ENCODE results near the gene WDR83.
"Not testable (repeated sequence)": the region's sequence is repeated elsewhere in the genome, so short reads cannot be mapped to it uniquely, and the experiment has no call there.

Gene WDR83

DNA sequence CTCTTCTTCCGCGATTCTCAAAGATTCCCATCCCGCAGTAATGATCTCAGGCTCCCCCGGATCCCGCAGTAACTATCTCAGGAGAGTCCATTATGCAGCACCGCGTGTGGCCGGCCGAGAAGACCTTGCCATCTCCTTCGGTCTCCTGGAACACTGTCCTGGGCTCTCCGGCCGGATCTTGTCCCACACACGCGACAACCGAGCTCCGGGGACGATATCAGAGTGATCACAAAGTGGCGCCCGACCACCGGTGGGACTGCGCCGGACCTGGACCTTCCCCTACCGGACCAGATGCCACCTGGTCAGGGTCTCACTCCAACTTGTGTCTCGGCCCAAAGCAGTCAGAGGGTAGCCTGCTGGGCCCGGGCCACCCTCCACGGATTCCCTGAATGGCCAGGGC lies 24.1 kb upstream of the WDR83 start:
- no peak for ATAC-seq (replicated peaks)

DNA sequence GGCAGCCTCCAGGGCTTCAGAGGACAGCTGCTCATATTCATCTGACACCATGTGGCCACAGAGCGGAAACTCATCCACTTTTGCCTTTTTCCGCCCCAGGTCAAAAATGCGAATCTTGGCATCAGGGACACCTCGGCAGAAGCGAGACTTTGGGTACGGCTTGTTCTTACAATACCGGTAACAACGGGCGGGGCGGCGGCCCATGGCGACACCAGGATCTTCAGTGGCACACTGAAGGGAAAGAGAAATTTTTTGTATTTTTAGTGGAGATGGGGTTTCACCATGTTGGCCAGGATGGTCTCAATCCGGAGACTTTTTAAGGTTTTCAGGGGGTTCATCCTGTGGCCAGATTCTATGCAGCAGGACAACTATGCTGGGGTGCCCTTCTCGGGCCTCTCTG lies 22.9 kb upstream of the WDR83 start:
- H3K36me3 Mint-ChIP-seq (ENCODE audit: insufficient read depth); H3K4me1 Mint-ChIP-seq (ENCODE audit: low read depth in 2 of 2); H3K4me3 Mint-ChIP-seq; DNase-seq; H3K9me3 Mint-ChIP-seq; ATAC-seq (replicated peaks); H3K27me3 Mint-ChIP-seq; H3K27ac Mint-ChIP-seq: not testable (repeated sequence)

More for the DNA sequence above, 24.1 kb upstream of the WDR83 start:
- H3K4me1 Mint-ChIP-seq (ENCODE audit: low read depth in 2 of 2), result peaks cover 6 to 8% of the 10 kb centered on the region in 2 donors
- DNase-seq, result no peak
- peak overlapping the region in 1 of 2 donors; percentile 10 for H3K4me3 Mint-ChIP-seq
- H3K27me3 Mint-ChIP-seq, result no peaks in the 10 kb centered on the region
- H3K27ac Mint-ChIP-seq, result no peak overlapping the region
- H3K36me3 Mint-ChIP-seq (ENCODE audit: insufficient read depth), result peaks cover 5% of the 10 kb centered on the region
- H3K9me3 Mint-ChIP-seq, result no peaks in the 10 kb centered on the region

DNA sequence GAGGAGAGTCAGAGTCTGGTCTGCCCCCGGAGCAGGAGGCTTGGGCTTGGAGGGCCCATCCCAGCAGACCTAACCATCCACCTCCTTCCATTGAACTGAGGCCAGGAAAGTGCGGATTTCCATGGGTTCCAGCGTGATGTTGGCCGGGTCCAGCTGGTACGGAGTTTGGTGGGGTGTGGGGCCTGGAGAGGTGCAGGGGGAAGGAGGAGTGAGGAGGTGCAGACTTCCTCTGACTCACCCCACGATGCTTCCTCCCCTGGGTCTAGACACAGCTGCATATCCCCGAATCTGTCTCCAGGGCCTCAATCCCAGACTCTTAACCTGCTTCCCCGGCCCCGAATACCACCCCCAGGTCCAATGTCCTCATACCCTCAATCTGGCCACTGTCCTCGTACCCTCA lies 20.1 kb upstream of the WDR83 start:
- Mint-ChIP-seq H3K27ac (peak overlapping the region in 1 of 2 donors; percentile 32), H3K36me3 (ENCODE audit: insufficient read depth) (peaks cover 12% of the 10 kb centered on the region), H3K4me3 (no peak overlapping the region), H3K4me1 (ENCODE audit: low read depth in 2 of 2) (peaks cover 0 to 2% of the 10 kb centered on the region in 2 donors), H3K9me3 (no peaks in the 10 kb centered on the region), H3K27me3 (no peaks in the 10 kb centered on the region)
- DNase-seq (no peak), ATAC-seq (replicated peaks) (no peak)

DNA sequence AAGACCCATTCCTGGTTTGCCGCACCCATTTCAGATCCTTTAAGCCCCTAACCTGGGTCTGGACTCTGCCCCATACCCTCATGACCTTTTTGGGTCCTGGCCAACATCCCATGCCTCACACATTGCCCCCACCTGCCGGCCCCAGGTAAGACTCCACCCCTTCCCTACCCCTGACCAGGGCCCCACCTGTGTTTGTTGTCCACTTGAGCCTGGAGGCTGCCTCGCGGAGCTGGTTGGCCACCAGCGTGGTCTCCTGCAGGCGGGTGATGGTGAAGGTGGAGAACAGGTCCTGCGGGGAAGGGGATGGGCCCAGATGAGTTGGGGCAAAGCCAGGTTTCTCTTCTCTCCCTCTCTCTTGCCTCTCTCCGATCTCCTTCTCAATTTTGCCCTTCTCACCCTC lies 19.6 kb upstream of the WDR83 start:
- Mint-ChIP-seq H3K27ac (peak overlapping the region in 1 of 2 donors; percentile 38), H3K9me3 (no peaks in the 10 kb centered on the region), H3K4me3 (no peak overlapping the region), H3K27me3 (no peaks in the 10 kb centered on the region), H3K36me3 (ENCODE audit: insufficient read depth) (peaks cover 17% of the 10 kb centered on the region), H3K4me1 (ENCODE audit: low read depth in 2 of 2) (peaks cover 0 to 2% of the 10 kb centered on the region in 2 donors)
- no peak for DNase-seq
- ATAC-seq (replicated peaks), result no peak

DNA sequence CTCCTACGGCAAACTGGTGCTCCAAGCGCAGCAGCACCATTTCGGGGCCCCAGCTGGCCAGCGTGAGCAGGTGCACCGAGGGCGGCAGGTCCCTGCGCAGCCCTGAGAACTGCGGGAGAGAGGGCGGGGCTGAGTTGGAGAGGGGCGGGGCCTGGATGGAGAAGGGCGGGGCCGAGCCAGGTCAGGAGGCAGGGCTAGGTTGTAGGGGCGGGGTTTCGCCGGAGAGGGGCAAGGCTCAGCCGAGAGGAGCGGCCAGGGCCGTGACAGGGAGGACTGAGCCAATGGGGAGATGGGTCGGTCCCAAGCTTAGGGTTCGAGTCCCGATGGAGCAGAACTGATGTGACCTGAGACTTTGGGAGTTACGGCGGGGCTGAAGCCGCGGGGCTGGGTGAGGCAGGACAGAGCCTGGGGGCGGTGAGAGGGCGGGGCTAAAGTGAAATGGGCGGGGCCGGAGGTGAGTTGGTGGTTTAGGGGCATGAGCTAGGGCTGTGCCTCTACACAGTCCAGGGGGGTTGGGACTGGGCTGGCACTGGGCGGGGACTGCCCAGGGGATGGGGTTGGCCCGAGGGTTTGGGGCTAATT lies 19.0 kb upstream of the WDR83 start:
- DNase-seq, result no peak
- H3K36me3 Mint-ChIP-seq (ENCODE audit: insufficient read depth), result peaks cover 22% of the 10 kb centered on the region
- ATAC-seq (replicated peaks), result peak; percentile 70
- H3K27ac Mint-ChIP-seq, result peak overlapping the region in 1 of 2 donors; percentile 38
- no peak overlapping the region for H3K4me3 Mint-ChIP-seq
- H3K27me3 Mint-ChIP-seq, result no peaks in the 10 kb centered on the region
- H3K4me1 Mint-ChIP-seq (ENCODE audit: low read depth in 2 of 2), result peaks cover 0 to 2% of the 10 kb centered on the region in 2 donors
- H3K9me3 Mint-ChIP-seq, result no peaks in the 10 kb centered on the region

DNA sequence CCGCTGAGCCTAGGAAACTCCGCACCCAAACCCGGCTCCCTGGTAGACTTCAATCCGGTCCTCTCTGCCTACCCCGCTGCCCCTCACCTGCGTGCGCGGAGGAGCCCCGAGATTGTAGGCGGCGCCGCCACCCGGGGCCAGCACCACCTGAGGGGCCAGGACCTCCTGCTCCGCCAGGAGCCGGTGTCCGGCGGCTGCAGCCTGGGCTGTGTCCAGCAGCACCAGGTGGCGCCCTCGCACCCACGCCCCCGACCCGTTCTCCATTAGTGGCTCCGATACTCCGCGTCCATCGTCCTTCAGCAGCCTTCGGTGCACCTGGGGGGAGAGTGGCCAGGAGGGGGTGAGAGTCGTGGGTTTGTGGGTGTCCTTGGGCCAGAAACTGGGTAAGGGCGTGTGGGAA lies 18.5 kb upstream of the WDR83 start:
- Mint-ChIP-seq H3K27ac (no peak overlapping the region), H3K9me3 (no peaks in the 10 kb centered on the region), H3K27me3 (no peaks in the 10 kb centered on the region), H3K4me3 (no peak overlapping the region), H3K36me3 (ENCODE audit: insufficient read depth) (peaks cover 26% of the 10 kb centered on the region), H3K4me1 (ENCODE audit: low read depth in 2 of 2) (peaks cover 0 to 2% of the 10 kb centered on the region in 2 donors)
- ATAC-seq (replicated peaks) (no peak), DNase-seq (no peak)

DNA sequence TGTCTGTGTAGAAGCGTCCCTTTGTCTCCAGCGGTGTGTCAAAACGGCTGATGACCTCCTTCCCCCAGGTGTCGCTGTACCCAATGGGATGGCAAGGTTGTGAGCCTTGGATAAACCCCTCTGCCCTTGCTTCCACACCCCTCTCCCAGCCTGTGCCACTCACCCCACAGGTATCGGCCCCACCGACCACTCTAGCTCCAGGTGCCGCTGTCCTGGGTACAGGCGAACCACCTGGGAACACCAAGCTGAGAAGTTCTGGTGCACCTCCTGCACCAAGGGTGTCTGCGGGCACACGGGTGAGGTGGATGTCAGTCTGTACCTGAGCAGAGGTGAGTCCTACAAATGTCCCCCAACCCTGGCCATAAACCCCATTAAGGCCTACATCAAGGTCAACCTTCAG lies 16.7 kb upstream of the WDR83 start:
- no peaks in the 10 kb centered on the region for H3K9me3 Mint-ChIP-seq
- H3K4me1 Mint-ChIP-seq (ENCODE audit: low read depth in 2 of 2), result peaks cover 0 to 2% of the 10 kb centered on the region in 2 donors
- DNase-seq (no peak), ATAC-seq (replicated peaks) (no peak)
- peaks cover 36% of the 10 kb centered on the region for H3K36me3 Mint-ChIP-seq (ENCODE audit: insufficient read depth)
- H3K27me3 Mint-ChIP-seq, result no peaks in the 10 kb centered on the region
- H3K27ac Mint-ChIP-seq, result no peak overlapping the region
- H3K4me3 Mint-ChIP-seq, result no peak overlapping the region

DNA sequence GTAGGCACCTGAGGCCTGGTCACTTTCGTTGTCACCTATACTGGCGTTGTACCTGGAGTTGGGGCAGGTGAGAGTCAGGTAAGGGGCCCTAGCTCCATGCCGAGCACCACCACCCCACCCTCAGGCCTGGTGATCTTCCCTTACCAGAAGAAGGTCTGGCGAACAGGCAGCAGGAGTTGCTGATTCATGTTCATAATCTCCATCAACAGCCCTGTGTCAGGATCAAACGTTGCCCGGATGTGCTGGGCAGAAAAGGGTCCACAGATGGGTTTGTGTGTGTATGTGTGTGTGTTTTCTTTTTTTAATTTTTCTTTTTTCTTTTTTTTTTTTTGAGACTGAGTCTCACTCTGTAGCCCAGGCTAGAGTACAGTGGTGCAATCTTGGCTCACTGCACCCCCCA lies 14.4 kb upstream of the WDR83 start:
- Mint-ChIP-seq H3K36me3 (ENCODE audit: insufficient read depth) (peaks cover 58% of the 10 kb centered on the region), H3K9me3 (no peaks in the 10 kb centered on the region), H3K27me3 (no peaks in the 10 kb centered on the region), H3K4me1 (ENCODE audit: low read depth in 2 of 2) (peaks cover 0 to 6% of the 10 kb centered on the region in 2 donors), H3K27ac (no peak overlapping the region), H3K4me3 (no peak overlapping the region)
- no peak for ATAC-seq (replicated peaks)
- no peak for DNase-seq

DNA sequence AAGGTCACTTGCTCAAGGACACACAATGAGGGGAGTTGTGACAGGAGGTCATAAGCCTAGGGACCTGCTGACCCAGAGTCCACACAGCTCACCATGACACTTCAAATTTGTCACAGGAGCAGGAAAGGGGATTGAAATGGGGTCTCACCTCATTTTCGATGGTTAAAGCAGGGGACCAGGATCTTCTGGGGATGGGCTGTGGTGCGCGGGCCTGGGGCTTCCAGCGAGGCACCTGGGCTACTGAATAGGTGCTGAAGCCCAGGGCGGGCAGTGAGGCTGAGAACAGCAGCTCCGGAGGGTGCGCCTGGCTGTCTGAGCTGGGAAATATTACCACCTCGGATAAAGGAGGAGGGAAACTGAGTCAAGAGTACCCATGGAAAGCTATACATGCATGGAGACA lies 11.1 kb upstream of the WDR83 start:
- DNase-seq (no peak), ATAC-seq (replicated peaks) (no peak)
- H3K4me3 Mint-ChIP-seq, result no peak overlapping the region
- H3K27ac Mint-ChIP-seq, result peak overlapping the region; percentile 10 to 26
- peaks cover 0 to 4% of the 10 kb centered on the region in 2 donors for H3K4me1 Mint-ChIP-seq (ENCODE audit: low read depth in 2 of 2)
- no peaks in the 10 kb centered on the region for H3K27me3 Mint-ChIP-seq
- peaks cover 75% of the 10 kb centered on the region for H3K36me3 Mint-ChIP-seq (ENCODE audit: insufficient read depth)
- no peaks in the 10 kb centered on the region for H3K9me3 Mint-ChIP-seq

DNA sequence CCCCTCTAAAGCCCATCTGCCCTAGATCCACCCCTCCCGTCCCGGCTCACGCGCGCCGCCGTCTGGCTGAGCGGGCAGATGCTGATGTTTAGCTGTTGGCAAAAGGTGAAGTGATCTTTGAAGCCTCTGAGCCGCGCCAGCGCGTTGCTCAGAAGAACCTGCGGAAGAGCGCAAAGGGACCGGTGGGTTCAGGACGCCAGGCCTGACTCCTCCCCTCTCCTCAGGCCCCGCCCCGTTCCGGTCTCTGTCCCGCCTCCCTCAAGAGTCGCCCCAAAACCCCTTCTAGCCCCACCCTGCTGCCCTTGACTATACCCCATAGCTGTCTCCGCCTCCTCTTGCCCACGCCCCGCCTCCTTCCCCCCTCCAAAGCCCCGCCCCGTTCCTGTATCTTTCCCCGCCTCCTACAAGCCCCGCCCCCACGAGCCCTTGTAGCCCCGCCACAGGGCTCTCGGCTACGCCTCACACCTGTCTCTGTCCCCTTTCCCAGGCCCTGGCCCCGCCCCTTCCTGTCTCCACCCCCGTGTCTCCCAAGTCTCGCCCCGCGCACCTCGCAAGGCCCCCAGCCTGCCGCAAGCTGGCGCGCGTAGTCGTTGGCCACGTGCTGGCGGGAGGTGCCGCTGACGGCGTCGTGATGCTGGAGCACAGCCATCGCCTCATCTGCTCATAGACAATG lies 9.6 kb upstream of the WDR83 start:
- Mint-ChIP-seq H3K36me3 (ENCODE audit: insufficient read depth) (peaks cover 83% of the 10 kb centered on the region), H3K4me3 (no peak overlapping the region), H3K4me1 (ENCODE audit: low read depth in 2 of 2) (peaks cover 0 to 4% of the 10 kb centered on the region in 2 donors), H3K9me3 (no peaks in the 10 kb centered on the region), H3K27me3 (no peaks in the 10 kb centered on the region), H3K27ac (no peak overlapping the region)
- ATAC-seq (replicated peaks) (no peak), DNase-seq (no peak)

DNA sequence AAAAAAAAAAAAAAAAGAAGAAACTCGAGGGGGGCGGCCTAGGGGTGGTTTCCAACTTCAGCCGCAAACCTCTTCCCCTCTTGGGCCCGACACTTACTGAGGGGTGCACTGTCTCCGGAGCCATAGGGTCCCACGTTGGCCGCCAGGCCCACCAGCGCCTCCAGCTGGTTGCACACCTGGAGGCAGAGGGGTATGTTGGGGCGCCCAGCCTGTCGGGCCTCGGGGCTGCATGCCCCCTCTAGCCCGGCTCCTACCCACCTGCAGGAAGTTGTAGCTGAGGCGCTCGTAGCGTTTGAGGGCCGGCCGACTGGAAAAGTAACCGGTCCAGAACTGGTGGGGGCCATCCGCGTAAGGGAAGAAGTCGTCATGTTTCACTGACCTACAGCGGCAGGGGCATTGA lies 8.6 kb upstream of the WDR83 start:
- Mint-ChIP-seq H3K9me3 (no peaks in the 10 kb centered on the region), H3K36me3 (ENCODE audit: insufficient read depth) (peaks cover 82% of the 10 kb centered on the region), H3K4me1 (ENCODE audit: low read depth in 2 of 2) (peaks cover 0 to 4% of the 10 kb centered on the region in 2 donors)

DNA sequence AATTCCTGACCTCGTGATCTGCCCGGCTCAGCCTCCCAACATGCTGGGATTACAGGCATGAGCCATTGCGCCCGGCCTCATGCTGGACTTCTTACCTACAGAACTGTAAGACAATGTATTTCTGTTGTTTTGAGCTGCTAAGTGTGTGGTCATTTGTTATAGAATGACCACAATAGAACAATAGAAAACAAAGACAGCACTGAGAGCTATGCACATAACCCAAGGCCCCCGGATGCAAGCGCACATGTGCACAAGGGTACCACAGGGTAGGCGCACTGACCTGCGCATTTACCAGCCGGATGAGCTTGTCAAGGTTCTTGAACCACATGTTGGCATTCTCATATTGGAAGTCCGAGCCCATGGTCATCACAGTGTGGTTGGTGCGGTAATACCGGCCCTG lies 5.6 kb upstream of the WDR83 start:
- Mint-ChIP-seq H3K4me1 (ENCODE audit: low read depth in 2 of 2) (peaks cover 11 to 15% of the 10 kb centered on the region in 2 donors), H3K9me3 (no peaks in the 10 kb centered on the region), H3K27ac (peak overlapping the region in 1 of 2 donors; percentile 22), H3K4me3 (no peak overlapping the region), H3K27me3 (no peaks in the 10 kb centered on the region), H3K36me3 (ENCODE audit: insufficient read depth) (peaks cover 82% of the 10 kb centered on the region)
- no peak for ATAC-seq (replicated peaks)
- DNase-seq, result no peak

More for the DNA sequence above, 8.6 kb upstream of the WDR83 start:
- Mint-ChIP-seq H3K4me3 (no peak overlapping the region), H3K27me3 (no peaks in the 10 kb centered on the region), H3K27ac (no peak overlapping the region)
- ATAC-seq (replicated peaks), result no peak
- no peak for DNase-seq

DNA sequence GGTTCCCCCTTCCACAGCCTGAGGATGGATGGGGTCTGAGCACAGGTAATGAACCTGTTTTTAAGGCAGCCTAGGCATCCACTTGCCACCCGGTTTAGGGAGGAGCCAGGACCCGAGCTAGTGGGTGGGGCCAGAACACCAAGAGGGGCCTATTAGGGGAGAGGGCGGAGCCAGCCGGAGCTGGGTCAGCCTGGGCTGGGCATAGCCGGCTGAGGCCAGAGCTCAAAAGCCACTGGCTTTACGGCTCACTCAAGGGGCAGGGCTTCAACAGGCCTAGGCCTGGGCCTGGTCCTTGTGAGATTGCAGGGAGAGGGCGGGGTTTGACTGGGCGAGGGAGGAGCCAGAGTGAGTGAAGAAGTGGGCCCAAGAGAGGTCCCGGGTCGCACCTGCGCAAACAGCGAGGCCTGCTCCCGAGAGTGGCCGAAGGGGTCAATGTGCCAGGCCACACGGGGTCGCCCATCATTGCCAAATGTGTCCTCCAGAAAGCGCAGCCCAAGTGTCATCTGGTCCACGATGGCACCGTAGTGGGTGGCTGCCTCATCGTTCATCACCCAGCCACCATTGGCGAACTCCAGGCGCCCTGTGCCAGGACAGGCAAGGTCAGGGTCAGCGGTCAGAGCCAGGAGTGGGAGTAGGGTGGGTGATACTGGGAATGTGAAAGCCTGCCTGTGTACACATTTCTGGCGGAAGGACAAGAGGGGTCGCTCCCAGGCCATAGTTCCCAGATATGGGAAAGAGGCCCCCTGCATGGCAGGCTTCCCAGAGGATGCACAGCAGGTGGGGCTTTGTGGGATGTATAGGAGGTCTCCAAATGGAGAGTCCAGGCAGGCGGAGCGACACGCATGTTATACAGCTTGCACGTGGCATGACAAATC lies 2.0 kb upstream of the WDR83 start:
- Mint-ChIP-seq H3K36me3 (ENCODE audit: insufficient read depth) (peaks cover 62% of the 10 kb centered on the region), H3K9me3 (no peaks in the 10 kb centered on the region), H3K4me3 (peak overlapping the region; percentile 96 to 99), H3K27ac (peak overlapping the region; percentile 98 to 99), H3K27me3 (no peaks in the 10 kb centered on the region), H3K4me1 (ENCODE audit: low read depth in 2 of 2) (peaks cover 30 to 40% of the 10 kb centered on the region in 2 donors)
- no peak for DNase-seq
- ATAC-seq (replicated peaks), result no peak

DNA sequence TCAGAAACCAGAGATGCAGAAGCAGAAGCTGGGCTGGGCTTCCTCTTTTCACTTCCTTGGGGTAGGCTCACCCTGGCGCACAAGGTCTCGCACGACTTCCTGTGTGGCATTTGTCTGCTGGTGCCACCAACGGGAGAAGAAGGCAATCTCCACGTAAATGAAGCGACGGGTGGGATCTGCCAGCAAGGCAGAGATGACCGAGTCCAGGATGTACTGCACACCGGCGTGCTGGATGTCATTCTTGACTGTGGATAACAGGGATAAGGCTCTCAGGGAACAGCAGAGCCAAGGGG lies 1.4 kb upstream of the WDR83 start:
- H3K27me3 Mint-ChIP-seq, result no peaks in the 10 kb centered on the region
- peaks cover 62% of the 10 kb centered on the region for H3K36me3 Mint-ChIP-seq (ENCODE audit: insufficient read depth)
- DNase-seq (peak; percentile 26 to 40 (median 35)), ATAC-seq (replicated peaks) (peak; percentile 23)
- peak overlapping the region; percentile 98 to 99 for H3K27ac Mint-ChIP-seq
- peak overlapping the region; percentile 96 to 99 for H3K4me3 Mint-ChIP-seq
- H3K4me1 Mint-ChIP-seq (ENCODE audit: low read depth in 2 of 2), result peaks cover 34 to 43% of the 10 kb centered on the region in 2 donors
- H3K9me3 Mint-ChIP-seq, result no peaks in the 10 kb centered on the region
